Progenitor cell of endocrine pancreas (in vitro differentiated cells): Measurements from ENCODE around the gene LZIC. TPM values are rescaled to one million over a fixed set of nuclear protein-coding genes. Genes with fewer than 3 reads are reported as not detected.

Source experiments
- DNase-seq: peaks from one replicate; pipeline ENCODE4 v3.0.0; 2021; ENCODE audit warnings: low spot score; ENCODE audit not compliant: unreplicated experiment
- H3K27ac Mint-ChIP-seq: 2 replicates; pipeline ENCODE4 v1.8.0; 2021; ENCODE audit warnings: mild to moderate bottlenecking, moderate library complexity, mixed read lengths
- H3K27me3 Mint-ChIP-seq: 2 replicates; pipeline ENCODE4 v1.8.0; 2021; ENCODE audit warnings: mixed read lengths
- H3K36me3 Mint-ChIP-seq: 2 replicates; pipeline ENCODE4 v1.8.0; 2022; ENCODE audit warnings: mixed read lengths; ENCODE audit not compliant: insufficient read depth
- H3K4me1 Mint-ChIP-seq: 2 replicates; pipeline ENCODE4 v1.8.0; 2021; ENCODE audit warnings: low read depth, mixed read lengths
- H3K4me3 Mint-ChIP-seq: 2 replicates; pipeline ENCODE4 v1.8.0; 2021; ENCODE audit warnings: low read depth, mild to moderate bottlenecking, moderate library complexity, mixed read lengths
- H3K9me3 Mint-ChIP-seq: 2 replicates; pipeline ENCODE4 v1.8.0; 2021; ENCODE audit warnings: low read depth, mixed read lengths
- CTCF ChIP-seq: fragments of 200-600 bp; sonication (generic); IDR thresholded peaks from one replicate; pipeline ENCODE4 v1.5.0; 2021; ENCODE audit warnings: antibody characterized with exemption, mild to moderate bottlenecking; ENCODE audit not compliant: unreplicated experiment
- total RNA-seq: library from RNA; stranded (reverse); gene quantifications from 2 replicates; pipeline ENCODE4 v1.2.1, GENCODE V29; 2021

The LZIC gene
- total RNA-seq, 1 donor from 2014 or later, result 37.0 TPM

- TF ChIP-seq CTCF, result no peak
- H3K9me3 Mint-ChIP-seq, result no peaks in the 10 kb centered on the region
- H3K36me3 Mint-ChIP-seq, result peaks cover 4% of the 10 kb centered on the region
- H3K4me3 Mint-ChIP-seq, result peak within 1 kb of the TSS; percentile 99
- H3K4me1 Mint-ChIP-seq, result peaks cover 42% of the 10 kb centered on the region
- no peak for DNase-seq
- peak within 1 kb of the TSS; percentile 99 for H3K27ac Mint-ChIP-seq
- H3K27me3 Mint-ChIP-seq, result no peaks in the 10 kb centered on the region
These were observed 33.1 kb downstream of the LZIC start, which contains the start of gene CTNNBIP1 for GRCh38 chr1:9910076-9910422. CTNNBIP1 (minus strand) TSS chr1:9910269; CDS start chr1:9872064, 38,205 bp downstream.

GRCh38 chr1:9909234-9910046, 33.8 kb downstream of the LZIC start:
- H3K4me3 Mint-ChIP-seq, result peak overlapping the region; percentile 99
- H3K27me3 Mint-ChIP-seq, result no peaks in the 10 kb centered on the region
- TF ChIP-seq CTCF, result no peak
- H3K4me1 Mint-ChIP-seq, result peaks cover 42% of the 10 kb centered on the region
- peaks cover 4% of the 10 kb centered on the region for H3K36me3 Mint-ChIP-seq
- peak overlapping the region; percentile 97 for H3K27ac Mint-ChIP-seq
- H3K9me3 Mint-ChIP-seq, result no peaks in the 10 kb centered on the region
- DNase-seq, result peak; percentile 29

- no peak for TF ChIP-seq CTCF
- Mint-ChIP-seq H3K27ac (peak overlapping the region; percentile 97), H3K4me1 (peaks cover 36% of the 10 kb centered on the region), H3K27me3 (no peaks in the 10 kb centered on the region), H3K4me3 (peak overlapping the region; percentile 99), H3K36me3 (peaks cover 4% of the 10 kb centered on the region), H3K9me3 (no peaks in the 10 kb centered on the region)
- DNase-seq, result no peak
These were observed 34.3 kb downstream of the LZIC start for GRCh38 chr1:9908871-9909233.

GRCh38 chr1:9907441-9907840, 35.8 kb downstream of the LZIC start:
- Mint-ChIP-seq H3K4me3 (no peak overlapping the region), H3K9me3 (no peaks in the 10 kb centered on the region), H3K27ac (no peak overlapping the region), H3K27me3 (no peaks in the 10 kb centered on the region), H3K36me3 (peaks cover 4% of the 10 kb centered on the region), H3K4me1 (peaks cover 36% of the 10 kb centered on the region)
- DNase-seq, result no peak
- TF ChIP-seq CTCF, result no peak

- Mint-ChIP-seq H3K27me3 (no peaks in the 10 kb centered on the region), H3K9me3 (no peaks in the 10 kb centered on the region), H3K4me3 (no peak overlapping the region), H3K36me3 (peaks cover 4% of the 10 kb centered on the region), H3K4me1 (peaks cover 37% of the 10 kb centered on the region), H3K27ac (no peak overlapping the region)
- no peak for DNase-seq
- no peak for TF ChIP-seq CTCF
These were observed 36.7 kb downstream of the LZIC start for GRCh38 chr1:9906466-9906865.
